ENCODE data around the gene CCDC43. TPM values are rescaled to one million over a fixed set of nuclear protein-coding genes. Genes with fewer than 3 reads are reported as not detected.
"Not testable (repeated sequence)": the region's sequence is repeated elsewhere in the genome, so short reads cannot be mapped to it uniquely, and the experiment has no call there.

Gene CCDC43
- total and polyA plus RNA-seq, 2 of the 8 experiments (the other 6 are each of a cell fraction or from before 2014, with no cell fraction given), result 4.9 to 38.1 TPM

DNA sequence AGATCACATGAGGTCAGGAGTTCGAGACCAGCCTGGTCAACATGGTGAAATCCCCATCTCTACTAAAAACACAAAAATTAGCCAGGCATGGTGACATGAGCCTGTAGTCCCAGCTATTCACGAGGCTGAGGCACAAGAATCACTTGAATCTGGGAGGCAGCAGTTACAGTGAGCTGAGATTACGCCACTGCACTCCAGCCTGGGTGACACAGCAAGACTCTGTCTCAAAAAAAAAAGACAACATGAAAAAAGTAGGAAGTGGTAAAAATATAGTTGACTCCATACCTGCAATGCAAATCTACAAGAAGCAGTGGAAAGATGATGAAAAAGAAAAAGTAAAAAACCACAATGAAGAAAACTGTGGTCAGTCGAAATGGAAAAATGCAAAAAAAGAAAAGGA, 6.3 kb downstream of the CCDC43 start:
- CTCF ChIA-PET (ENCODE audit: partially characterized antibody), result interaction anchor here (1.3 to 1.7 kb wide), 2 partner anchors 11 to 151 kb away, joined by 3 to 10 read pairs; no protein-coding TSS in a partner anchor
- not testable (repeated sequence) for H3K9me3 ChIP-seq (ENCODE audit: insufficient read depth in 2 of 2, low read depth in 1 of 2, low read length in 1 of 2); H4K5ac ChIP-seq (ENCODE audit: insufficient read length, low read depth, low read length); H3K79me1 ChIP-seq (ENCODE audit: low read depth, low read length); H3K18ac ChIP-seq (ENCODE audit: extremely low read depth, low read length); H2AK5ac ChIP-seq (ENCODE audit: low read depth, low read length); FAIRE-seq; H4K8ac ChIP-seq (ENCODE audit: extremely low read depth, insufficient read depth, low read length); H2BK120ac ChIP-seq (replicated peaks; ENCODE audit: low read depth, low read length); H3K9ac ChIP-seq (replicated peaks in 1 of 4; ENCODE audit: extremely low read depth in 1 of 4, low read depth in 3 of 4, low read length in 3 of 4); H3K4me2 ChIP-seq (ENCODE audit: insufficient read depth in 1 of 2, low read depth in 2 of 2, low read length in 2 of 2); H3K27me3 ChIP-seq (replicated peaks in 1 of 4; ENCODE audit: control insufficient read depth in 3 of 4, extremely low read depth in 1 of 4, insufficient read depth in 3 of 4, low read length in 3 of 4); H3K4ac ChIP-seq (replicated peaks; ENCODE audit: insufficient read length, low read depth, low read length); H2BK12ac ChIP-seq (ENCODE audit: low read depth, low read length); H3K79me2 ChIP-seq (ENCODE audit: control insufficient read depth in 1 of 2, insufficient read depth in 2 of 2, low read length in 2 of 2); DNase-seq (ENCODE audit: low read depth in 1 of 2, low spot score in 2 of 2); H3K14ac ChIP-seq (ENCODE audit: insufficient read length); H4K91ac ChIP-seq (replicated peaks; ENCODE audit: insufficient read length, low read length); H3K27ac ChIP-seq (ENCODE audit: low read depth, low read length); H2BK15ac ChIP-seq (ENCODE audit: low read length); H2BK5ac ChIP-seq (ENCODE audit: low read depth, low read length); H2BK20ac ChIP-seq (ENCODE audit: low read length); H3K56ac ChIP-seq (replicated peaks; ENCODE audit: insufficient read length, low read depth, low read length); H4K20me1 ChIP-seq (replicated peaks in 1 of 2; ENCODE audit: control insufficient read depth in 1 of 2, insufficient read depth in 2 of 2, low read length in 2 of 2); H3K4me3 ChIP-seq (ENCODE audit: extremely low read depth in 1 of 4, insufficient read depth in 2 of 4, low read depth in 3 of 4, low read length in 4 of 4); H3K4me1 ChIP-seq (replicated peaks in 1 of 4; ENCODE audit: control insufficient read depth in 3 of 4, insufficient read depth in 4 of 4, low read length in 3 of 4); H2AFZ ChIP-seq (ENCODE audit: low read length); H3K23ac ChIP-seq (ENCODE audit: insufficient read length); H3K23me2 ChIP-seq (ENCODE audit: low read depth, low read length)
- peaks cover 7 to 35% (median 13%) of the 10 kb centered on the region in 4 experiments; a peak in 7 of 8 replicates for H3K36me3 ChIP-seq (ENCODE audit: control insufficient read depth in 2 of 4, insufficient read depth in 4 of 4, low read length in 3 of 4)
- POLR2A ChIA-PET (ENCODE audit: partially characterized antibody), result interaction anchor here (0.9 kb wide), 1 partner anchor 12 kb away, joined by 3 read pairs; no protein-coding TSS in a partner anchor
- WGBS, 2 experiments (ENCODE audit: extremely low coverage in 1 of 2, insufficient coverage in 1 of 2, insufficient read length in 1 of 2, insufficient replicate concordance in 2 of 2, low coverage in 1 of 2, low lambda C conversion rate in 2 of 2, missing lambda C conversion rate in 1 of 2), result 94% methylated on average over 4 of the region's 4 CpGs; no CpG with 5 or more reads in 1 of the 2 experiments
